Uterus (tissue), 2 donors: Measurements from ENCODE around the gene WDR86.

Experiments used
- POLR2A ChIP-seq, 2 donors: fragments of 450-650 bp; IDR thresholded peaks; one replicate each; pipeline ENCODE4 v1.6.1; 2016; ENCODE audit warnings: antibody characterized with exemption in 2 of 2, mild to moderate bottlenecking in 1 of 2, moderate library complexity in 1 of 2
- TF ChIP-seq, protein P1 (sequence below), 4 experiments: fragments of 200-600 bp in 2 of 4; fragments of 450-650 bp in 2 of 4; sonication (generic) in 2 of 4; IDR thresholded peaks; one replicate each; pipeline ENCODE4 v1.5.1; 2016 to 2019; ENCODE audit warnings: antibody characterized with exemption in 4 of 4, mild to moderate bottlenecking in 2 of 4, moderate library complexity in 1 of 4

- TF ChIP-seq, protein P1, sequence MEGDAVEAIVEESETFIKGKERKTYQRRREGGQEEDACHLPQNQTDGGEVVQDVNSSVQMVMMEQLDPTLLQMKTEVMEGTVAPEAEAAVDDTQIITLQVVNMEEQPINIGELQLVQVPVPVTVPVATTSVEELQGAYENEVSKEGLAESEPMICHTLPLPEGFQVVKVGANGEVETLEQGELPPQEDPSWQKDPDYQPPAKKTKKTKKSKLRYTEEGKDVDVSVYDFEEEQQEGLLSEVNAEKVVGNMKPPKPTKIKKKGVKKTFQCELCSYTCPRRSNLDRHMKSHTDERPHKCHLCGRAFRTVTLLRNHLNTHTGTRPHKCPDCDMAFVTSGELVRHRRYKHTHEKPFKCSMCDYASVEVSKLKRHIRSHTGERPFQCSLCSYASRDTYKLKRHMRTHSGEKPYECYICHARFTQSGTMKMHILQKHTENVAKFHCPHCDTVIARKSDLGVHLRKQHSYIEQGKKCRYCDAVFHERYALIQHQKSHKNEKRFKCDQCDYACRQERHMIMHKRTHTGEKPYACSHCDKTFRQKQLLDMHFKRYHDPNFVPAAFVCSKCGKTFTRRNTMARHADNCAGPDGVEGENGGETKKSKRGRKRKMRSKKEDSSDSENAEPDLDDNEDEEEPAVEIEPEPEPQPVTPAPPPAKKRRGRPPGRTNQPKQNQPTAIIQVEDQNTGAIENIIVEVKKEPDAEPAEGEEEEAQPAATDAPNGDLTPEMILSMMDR (IDR thresholded peaks at IDR 0.05), result no peak
- no peak for TF ChIP-seq POLR2A (IDR thresholded peaks at IDR 0.05)
These were observed 13.4 kb upstream of the WDR86 start for GRCh38 chr7:151423226-151423625.
